ENCODE measurements around the gene DNMT3A.
A peak's percentile ranks its signal among the peaks of the same experiment; 100 is the strongest.

The DNMT3A gene

GRCh38 chr2:25342372-25343186 is 854 bp upstream of the DNMT3A start:
- peak; percentile 35 for DNase-seq

DNA sequence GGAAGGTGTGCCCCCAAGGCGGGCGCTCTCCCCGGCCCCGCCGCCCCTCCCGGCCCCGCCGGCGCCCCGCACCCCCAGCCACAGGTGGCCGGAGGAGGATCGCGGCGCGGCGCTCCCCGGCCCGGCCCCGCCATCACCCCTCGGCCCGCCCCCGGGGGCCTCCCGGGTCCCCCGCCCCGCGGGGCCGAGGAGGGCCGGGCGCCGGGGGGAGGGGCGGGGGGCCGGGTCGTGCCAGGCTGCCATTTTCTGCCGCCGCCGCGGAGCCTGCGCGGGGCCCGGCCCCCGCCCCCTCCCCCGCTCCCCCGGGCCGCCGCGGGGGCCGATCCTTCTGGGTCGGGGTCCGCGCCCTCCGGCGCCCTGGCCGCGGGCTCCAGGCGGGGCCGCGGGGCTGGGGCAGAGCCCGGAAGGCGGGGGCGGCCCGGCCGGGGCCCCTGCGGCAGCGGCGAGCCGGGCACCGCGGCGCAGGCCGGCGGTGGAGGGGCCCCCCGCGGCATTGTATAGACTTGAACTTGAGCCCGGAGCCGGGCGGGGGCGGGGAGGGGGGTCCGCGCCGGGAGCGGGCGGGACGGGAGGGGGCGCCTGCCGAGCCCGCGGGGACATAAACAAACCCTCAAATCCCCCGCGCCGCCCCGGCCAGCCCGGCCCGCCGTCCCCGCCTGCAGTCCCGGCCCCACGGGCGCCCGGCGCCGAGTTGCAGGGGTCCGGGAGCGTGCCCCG is 556 bp downstream of the DNMT3A start:
- no peak for DNase-seq

DNA sequence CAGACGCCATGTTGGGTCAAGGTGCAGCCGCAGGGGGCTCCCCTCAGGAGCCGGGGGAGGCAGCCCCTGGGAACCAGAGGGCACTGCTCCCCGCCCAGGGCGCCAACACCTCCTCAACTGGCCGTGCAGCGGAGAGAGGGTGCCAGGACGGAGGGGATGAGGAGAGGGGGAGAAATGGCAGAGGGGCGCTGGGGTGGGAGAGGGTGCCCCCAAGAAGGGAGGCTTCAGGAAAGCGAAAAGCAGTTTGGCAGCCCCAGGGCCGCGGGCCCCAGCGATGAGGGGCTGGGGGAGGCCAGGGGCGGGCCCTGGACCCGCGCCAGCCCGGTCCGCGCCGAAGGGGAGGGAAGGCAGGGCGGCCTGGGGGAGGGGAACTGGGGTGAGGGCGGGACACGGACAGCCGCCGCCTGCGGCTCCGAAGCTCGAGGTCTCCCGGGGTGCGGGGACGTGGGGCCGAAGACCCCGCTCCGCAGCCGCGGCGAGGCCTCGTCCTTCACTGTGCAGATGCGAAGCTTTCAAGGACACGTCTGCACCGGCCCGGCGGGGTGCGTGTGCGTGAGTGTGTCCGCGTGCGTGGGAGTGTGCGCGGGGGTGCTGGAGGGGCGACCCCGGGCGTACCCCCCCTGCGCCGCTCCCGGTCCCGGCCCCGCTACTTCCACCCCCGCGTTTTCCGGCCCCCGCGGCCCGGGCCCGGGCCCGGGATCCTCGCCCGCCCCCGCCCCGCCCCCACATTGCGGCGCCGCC is 1.4 kb downstream of the DNMT3A start:
- no peak for DNase-seq

DNA sequence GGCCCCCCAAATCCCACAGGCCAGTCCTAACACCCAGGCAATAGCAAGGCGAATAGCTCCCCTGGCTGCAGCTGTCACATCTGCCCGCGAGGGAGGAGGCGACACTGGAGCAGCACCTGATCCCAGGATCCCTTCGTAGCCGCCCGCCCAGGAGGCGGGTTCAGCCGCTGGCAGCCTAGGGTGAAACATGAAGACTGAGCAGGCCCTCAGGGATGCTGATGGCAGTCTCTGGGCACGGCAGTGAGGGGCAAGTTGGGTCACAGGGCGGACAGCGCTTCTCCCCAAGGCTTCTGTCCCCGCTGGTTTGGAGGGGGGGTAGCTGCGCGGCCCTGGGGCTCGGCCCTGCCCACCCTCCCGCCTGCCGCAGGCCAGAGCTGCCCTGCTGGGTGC is 1.9 kb downstream of the DNMT3A start:
- peak; percentile 31 for DNase-seq

GRCh38 chr2:25339211-25339674 is 2.5 kb downstream of the DNMT3A start:
- no peak for DNase-seq

DNA sequence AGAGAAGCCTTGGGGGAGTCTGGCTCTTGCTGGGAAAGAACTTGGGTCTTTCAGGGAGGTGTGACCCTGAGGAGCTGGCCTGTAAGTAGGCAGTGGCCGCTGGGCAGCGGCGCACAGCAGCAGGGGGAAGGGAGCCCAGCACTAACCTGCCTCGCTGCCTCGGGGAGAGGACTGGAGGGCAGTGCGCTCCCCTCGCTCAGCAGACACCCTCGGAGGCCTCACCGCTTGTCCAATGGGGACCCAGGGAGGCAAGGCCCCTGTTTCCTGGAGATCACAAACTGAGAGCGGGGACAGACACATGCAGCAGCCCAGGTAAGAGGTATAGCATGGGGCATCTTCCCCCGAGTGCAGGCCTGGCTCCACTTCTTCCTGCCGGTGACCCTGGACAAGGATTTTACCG is 3.3 kb downstream of the DNMT3A start:
- DNase-seq, result no peak

- DNase-seq, result no peak
Measured at GRCh38 chr2:25337891-25338290, 3.8 kb downstream of the DNMT3A start.

- no peak for DNase-seq
Measured at GRCh38 chr2:25337276-25337675, 4.4 kb downstream of the DNMT3A start.

GRCh38 chr2:25336383-25336841 is 5.3 kb downstream of the DNMT3A start:
- no peak for DNase-seq

DNA sequence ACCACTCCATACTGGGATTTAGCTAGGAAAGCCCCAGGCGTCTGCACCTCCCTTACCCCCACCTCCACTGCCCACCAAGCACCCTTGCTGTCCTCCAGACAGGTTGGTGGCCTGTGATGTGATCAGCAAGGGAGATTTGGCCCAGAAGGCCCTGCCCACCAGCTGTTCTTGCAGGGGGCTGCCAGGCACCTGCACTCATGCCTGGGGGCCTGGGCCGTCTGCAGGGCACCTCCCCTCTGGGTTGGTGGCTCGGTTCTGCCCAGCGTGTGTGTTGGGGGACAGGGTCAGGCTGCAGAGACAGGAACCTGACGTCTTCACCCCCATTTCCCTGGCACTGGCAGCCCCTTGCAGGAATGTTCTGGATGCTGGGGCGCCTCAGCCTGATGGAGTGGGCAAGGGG is 5.8 kb downstream of the DNMT3A start:
- DNase-seq, result no peak

GRCh38 chr2:25335204-25335603 is 6.5 kb downstream of the DNMT3A start:
- DNase-seq, result no peak

DNA sequence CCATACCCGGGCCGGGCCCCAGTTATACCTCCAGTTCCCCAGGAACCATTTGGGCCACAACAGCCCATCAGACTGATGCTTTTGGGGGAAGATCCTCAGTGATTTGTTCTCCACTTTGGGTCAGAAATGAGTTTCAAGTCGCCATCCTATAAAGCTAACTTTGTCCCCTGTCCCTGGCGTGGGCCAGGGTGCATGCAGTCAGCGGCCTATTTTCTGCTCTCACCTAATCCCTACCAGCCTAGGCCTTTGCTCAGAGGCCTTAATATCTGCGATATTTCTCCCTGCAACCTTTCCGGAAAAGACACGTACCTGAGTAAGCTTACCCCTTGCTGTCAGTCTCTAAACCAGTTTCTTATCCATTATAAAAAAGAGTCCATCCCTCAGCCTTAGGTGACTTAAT is 7.2 kb downstream of the DNMT3A start:
- DNase-seq, result no peak

DNA sequence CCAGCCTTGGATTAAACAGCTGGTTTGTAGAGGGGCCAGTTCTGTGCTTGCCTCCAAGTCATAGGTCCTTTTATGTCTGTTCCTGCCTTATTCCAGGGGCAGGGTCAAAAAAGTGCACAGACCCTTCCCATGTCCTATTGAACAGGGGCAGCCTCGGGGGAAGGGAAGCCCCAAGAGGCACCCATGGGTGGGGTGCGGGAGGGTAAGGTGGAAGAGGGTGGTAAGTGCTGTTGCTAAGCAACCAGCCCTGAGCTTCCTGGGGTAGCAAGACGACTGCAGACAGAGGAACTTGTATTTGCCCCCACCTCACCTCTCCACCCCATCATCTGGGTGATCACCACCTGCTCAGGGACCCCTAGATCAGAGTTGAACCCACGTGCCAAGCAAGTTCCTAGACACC is 7.7 kb downstream of the DNMT3A start:
- DNase-seq, result no peak

DNA sequence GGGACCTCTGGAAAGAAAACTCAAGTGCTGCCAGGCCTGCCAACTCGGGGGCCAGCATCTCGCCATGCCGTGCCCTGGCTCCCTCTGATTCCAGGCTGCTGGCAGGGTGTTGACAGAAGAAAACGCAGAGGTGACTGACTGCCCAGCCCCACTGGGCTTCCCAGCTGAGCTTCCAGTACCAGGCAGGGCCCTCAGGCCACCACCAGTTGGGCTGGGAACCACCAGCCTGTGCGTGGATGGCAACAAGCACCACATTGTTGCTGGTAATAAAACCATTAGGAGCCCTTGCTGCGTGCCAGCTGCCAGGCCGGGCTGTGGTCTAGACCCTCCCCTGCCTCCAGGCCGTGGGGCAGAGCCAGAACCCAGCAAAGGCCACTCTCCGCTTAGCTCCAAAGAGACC is 9.2 kb downstream of the DNMT3A start:
- no peak for DNase-seq

DNA sequence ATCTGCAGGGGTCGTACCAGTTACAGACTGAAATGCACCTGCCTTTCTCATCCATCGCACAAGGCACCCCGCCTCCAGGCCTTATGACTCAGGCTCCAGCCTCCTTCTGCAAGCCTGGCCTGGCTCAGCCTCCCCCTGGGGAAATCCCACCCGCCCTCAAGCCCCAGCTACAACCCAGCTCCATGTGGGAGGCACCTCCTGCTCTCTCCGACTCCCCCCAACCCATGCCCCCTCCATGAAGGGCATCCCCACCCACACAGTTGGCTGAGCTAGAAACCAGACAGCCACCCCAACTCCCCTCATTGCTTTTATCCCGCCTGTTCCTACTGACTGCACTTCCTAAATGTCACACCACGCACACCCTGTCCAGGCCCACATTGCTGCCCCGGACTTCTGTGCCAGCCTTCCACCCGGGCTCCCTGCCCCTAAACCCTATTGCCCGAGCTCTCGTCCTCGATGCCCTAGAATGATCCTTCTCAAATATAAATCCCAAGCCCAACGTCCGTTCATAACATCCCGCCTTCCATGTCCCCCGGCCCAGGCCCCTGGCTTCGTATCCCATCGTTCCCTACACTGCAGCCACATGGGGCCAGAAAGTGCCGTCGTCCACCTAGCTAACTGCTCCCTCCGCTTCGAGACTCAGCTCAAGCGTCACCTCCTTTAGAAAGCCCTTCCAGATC is 9.9 kb downstream of the DNMT3A start:
- DNase-seq, result no peak

GRCh38 chr2:25330937-25331336 is 10.8 kb downstream of the DNMT3A start:
- DNase-seq, result no peak

GRCh38 chr2:25330273-25330672 is 11.5 kb downstream of the DNMT3A start:
- no peak for DNase-seq

DNA sequence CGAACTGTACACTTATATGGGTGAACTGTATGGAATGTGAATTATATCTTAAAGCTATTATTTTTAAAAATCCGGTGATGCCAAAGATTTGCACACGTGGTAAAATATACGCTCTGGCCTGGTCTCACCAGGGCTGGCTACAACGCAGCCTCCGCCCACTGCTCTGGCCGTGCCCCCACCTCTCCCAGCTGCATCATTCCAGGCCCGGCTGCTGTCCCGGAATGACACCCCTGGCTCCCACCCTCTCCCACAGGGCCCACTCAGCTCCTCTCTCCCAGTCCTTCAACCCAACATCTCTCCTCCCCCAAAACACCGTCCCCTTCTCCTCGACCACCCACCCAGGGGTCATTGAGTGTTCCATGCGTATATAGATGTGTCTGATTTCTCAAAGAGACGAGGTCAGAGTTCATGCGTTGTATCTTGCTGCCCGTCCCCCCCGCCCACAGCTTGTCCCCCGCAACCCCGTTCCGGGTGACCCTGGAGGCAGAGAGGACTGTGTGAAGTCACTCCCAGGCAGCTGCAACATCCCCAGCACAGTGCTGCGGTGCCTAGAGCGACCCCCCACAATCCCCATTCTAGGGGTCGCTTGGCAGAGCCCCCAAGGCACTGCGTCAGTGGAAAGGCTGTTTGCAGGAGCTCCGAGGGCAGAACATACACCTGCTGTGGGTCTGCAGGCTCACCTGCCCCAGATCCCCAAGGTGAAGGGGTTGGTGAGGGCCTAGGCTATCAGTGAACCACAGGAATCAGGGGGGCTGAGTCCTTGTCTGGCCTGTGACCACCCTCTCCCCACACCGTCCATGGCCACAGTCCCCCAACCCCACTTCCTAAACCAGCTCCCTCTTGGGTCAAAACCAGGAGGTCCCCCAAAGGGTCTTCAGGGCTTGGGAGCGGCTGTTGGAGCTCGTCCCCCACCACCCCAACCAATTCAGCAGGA is 13.3 kb downstream of the DNMT3A start:
- no peak for DNase-seq

GRCh38 chr2:25326326-25327013 is 15.3 kb downstream of the DNMT3A start:
- no peak for DNase-seq

DNA sequence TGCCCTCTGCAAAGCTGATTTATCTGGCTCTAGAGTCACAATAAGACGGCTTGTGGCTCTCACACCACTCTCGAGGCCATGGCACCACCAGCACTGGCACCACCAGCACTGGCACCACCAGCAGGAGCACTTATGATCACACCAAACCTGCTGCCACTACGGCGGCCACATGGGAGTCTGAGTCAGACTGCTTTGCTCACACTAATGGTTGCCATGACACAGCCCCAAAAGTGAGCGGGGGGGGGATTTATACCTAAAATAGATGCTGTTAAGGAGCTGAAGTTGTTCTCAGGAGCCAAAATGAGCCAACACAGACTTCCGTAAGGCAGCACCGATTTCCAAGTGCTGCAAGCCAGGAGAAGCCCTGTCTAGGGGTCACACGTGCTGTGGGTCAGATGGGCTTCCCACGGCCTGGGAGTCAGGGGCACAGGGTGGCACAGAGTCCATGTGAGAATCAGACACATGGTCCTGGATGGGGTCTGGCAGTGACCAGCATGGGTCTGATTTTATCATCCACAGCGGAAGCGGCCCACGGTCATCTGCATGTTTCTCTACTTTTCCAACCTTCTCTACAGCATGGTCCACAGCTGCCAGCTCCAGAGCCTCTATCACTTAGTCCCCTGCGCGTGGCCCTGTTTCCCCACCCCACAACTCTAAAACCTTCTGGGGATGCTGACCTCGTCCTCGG is 16.7 kb downstream of the DNMT3A start:
- no peak for DNase-seq

- no peak for DNase-seq
Measured at GRCh38 chr2:25324251-25324650, 17.5 kb downstream of the DNMT3A start.

All from SHP77 treated with DMSO at 0.1 percent for 48 hours (cell line).